HG02571 (cell line): ENCODE measurements around the gene MAPK11.

ENCODE experiments used
- ATAC-seq: cut with Tn5 transposase; IDR thresholded peaks from one replicate; pipeline ENCODE4 v1.9.1; 2021; ENCODE audit warnings: mild to moderate bottlenecking, moderate library complexity; ENCODE audit not compliant: unreplicated experiment

MAPK11 gene

DNA sequence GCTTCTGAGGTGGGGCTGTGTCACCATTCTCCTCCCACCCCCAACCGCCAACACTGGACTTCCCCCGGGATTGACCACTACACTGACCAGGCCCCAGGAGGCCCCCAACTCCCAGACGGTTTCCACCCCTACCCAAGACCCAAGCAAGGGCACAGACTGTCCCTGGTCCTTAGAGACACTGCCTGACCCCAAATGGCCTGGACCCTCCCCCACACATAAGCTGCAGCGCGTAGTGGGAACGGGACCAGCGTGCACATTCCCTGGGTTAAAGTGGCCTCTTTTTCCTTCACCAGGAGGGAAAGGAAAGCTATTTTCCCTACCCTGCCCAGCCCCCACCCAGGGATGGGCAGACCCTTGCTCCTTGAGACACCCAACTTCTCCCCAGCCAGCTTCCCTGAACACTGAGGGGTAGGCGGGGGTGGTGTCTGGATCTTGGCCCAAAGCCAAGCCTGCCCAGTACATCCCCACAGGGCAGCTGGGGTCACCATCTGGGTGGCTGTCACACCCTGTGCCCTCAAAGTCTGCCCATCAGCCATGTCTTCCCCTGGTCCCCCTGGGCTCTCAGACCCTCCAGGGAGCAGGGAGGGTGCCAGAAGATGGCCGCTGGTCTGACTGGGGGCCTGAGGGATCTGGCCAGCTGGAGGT is 7.1 kb downstream of the MAPK11 start:
- ATAC-seq = no peak

DNA sequence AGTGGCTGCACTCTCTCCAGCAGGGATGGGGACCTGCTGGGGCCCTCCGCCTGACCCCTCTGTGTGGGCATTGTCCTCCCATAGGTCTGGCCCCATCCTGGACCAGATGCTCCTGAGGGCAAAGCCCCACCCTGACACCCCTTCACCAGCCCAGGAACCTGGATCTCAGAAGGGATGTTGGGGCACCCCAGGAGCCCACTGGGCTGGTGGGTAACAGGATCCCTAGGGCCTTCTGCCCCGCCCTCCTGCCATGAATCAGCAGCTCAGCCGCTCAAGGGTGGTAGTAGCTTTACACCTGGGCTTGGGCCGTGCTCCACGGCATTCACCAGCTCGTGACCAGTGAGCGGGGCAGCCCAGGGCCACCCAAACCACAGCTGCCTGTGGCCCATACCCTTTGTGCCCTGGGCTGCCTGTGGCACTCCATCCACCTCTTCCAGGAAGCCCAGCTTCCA is 7.7 kb downstream of the MAPK11 start:
- ATAC-seq = no peak

DNA sequence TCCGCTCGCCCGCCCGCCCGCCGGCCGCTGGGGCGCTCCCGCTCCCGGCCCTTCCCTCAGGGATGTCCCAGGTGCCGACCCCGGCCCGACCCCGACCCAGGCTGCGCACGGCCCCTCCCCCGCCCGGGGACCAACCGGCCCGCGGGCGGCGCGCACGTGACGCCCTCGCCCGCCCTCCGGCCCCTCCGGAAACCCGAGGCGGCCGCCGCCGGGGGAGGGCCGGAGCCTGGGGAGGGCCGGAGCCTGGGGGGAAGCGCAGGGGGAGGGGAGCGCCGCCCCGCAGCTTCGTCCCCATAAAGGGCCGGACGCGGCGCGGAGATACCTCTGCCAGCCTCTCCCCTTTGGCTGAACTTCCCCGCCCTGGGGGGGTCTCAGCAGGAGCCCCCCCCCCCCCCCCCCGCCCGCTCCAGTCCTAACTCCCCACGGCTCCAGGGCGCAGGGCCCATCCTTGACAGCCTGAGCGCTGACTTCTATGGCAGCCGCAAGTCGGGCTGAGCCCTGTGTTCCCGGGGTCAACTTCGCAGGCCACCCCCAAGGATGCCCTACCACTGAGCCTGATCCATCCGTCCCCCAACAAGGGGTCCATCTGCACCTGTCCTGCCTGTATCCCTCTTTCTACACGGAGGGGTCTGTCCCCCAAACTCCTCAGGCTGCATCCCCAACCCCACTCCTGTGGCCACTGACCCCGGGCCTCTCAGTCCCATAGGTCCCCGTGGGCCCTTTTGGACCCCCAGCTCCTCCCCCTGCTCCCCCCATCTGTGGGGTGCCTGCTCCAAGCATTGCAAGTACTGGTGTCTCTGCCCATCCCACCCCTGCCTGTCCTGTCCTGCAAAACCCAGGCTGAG is 8.3 kb downstream of the MAPK11 start, which contains the start of gene MAPK12:
Gene MAPK12 (minus strand): TSS at position 69 of the 845 bp plus-strand sequence. CDS start 174 bp downstream, outside the sequence.
- no peak for ATAC-seq

DNA sequence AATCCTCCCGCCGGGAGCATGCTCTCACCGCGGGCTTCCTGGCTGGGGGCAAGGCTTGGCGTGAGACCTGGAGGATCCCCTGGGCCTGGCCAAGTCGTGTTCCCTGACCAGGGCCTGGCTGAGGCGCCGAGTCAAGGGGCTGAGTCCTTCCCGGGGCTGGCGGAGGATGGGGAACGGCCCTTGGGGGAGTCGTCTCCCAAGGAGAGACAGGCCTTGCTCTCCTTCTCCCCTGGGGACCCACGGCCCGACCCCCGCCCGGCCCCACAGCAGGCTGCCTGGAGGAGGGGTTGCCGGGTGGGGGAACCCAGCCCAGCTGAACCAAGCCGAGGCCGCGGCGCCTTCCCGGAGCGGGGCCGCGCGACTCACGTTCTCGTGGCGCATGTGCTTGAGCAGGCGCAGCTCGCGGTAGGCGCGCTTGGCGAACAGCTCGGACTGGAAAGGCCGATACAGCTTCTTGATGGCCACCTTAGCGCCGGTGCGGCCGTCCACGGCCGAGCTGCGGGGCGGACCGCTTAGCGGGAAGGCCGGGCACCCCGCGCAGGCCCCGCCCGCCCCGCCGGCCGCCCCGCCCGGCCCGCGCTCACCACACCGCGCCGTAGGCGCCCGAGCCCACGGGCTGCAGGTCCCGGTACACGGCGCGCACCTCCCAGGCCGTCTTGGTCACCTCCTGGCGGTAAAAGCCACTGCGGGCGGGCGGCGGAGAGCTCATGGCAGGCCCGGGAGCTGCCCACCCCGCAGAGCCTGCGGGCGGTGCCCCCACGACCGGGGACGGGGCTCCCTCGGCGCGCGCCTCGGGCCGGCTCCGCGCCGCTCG is 9.2 kb downstream of the MAPK11 start:
- ATAC-seq = no peak

DNA sequence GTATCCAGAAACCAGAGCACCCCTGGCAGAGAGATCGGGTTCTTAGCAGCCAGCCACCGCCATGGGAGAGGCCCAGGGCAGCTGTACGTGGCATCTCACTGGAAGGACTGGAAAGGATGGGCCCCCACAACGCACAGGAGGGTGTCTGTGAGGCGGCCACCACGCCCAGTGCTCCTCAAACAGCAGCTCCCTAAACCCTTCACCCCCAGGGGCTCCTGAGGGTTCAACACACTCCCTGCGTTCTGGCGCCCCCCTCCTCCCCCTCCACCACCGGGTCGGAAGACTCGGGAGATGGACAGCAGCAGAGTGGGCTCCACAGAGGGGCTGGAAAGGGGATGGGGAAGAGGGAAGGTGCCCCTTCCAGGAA is 9.8 kb downstream of the MAPK11 start:
- no peak for ATAC-seq

DNA sequence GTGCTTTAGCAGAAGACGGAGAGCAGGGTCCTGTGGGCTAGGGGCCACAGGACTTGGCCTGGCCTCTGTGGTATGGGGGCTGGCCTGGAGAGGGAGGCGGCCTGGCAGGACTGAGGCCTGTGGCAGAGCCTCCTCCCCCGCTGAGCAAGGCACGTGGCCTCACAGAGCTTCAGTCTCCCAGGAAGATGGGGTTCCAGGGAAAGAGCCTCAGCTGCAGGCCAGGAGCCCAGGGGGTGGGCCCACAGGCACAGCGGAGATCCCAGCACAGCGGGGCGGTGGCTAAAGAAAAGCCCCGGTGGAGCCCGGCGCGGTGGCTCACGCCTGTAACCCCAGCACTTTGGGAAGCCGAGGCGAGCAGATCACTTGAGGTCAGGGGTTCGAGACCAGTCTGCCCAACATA is 10.9 kb downstream of the MAPK11 start:
- ATAC-seq = no peak

DNA sequence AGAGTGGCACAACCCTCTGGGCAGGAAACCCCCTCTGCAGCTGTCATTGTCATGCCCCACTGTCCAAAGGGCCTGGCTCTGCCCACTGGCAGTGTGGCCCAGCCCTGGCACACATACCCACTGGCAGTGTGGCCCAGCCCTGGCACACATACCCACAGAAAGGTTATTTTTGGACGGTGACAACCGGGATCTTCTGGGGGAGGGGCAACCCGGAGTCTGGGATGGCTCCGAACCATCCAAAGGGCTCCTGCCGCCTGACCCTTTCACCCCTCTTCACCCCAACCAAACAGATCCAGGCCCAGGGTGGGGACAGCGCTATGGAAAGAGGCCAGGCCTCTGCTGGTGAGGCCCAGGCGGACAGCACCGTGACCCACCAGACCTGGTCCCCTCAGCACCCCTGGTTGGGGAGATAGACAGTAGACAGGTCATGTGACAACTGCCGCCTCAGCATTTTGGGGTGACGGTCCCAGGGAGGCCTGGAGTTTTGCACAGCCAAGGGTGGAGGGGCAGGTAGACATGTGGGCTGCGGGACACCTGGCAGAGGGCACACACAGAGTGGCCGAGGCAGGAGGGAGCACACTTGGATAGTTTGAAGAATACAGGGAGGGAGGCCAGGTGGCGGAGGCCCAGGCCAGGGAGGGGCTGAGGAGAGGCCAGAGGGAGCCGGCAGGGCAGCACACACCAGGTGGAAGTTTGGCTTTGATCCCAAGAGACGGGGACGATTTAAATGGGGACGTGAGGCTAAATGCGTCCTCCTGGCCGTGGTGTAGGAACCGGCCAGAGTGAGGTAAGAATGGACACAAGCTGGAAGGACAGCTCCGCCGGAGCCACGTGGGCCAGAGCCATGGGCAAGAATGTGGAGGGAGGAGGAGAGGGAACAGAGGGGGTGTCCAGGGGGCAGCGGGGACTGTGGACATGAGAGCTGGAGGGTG is 11.6 kb downstream of the MAPK11 start:
- no peak for ATAC-seq

DNA sequence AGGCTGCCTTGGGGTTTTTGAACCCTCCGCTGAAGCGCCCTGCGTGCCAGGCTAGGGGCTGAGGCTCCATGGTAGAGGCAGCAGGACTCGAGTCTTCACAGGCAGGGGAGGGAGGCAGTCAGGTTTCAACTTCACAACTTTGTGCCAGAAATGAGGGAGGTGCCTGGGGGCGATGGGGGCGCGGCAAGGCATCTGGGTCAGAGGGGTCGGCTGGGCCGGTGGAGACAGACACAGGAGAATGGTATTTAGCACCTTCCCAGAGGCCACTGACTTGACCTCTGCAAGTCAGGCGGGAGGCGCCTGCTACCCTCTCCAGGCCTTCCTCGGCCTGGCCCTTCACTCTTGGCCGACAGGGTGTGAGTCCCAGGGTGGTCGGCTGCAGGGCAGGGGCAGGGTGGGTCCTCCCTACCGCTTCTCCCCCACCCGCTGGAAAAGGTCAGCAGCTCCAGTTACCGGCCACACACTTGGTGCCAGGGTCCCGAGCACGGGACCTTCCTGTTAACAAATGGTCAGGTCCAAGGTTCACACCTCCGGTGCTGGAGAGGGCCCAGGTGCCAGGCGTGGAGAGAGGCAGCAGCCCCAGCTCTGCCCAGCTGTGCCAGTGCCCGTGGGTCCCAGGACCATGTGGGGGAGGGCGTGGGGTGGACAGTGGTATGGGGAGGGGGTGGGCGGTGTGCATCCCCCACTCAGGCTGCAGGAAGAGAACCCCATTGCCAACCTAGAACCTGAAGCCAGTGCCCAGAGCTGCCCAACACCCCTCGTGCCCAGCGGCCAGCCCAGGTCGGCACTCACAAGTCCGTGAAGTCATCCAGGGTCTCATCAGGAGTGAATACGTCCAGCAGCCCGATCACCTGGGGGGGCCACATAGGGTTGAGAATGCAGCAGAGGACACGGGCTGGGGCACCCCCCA is 12.5 kb downstream of the MAPK11 start:
- no peak for ATAC-seq

DNA sequence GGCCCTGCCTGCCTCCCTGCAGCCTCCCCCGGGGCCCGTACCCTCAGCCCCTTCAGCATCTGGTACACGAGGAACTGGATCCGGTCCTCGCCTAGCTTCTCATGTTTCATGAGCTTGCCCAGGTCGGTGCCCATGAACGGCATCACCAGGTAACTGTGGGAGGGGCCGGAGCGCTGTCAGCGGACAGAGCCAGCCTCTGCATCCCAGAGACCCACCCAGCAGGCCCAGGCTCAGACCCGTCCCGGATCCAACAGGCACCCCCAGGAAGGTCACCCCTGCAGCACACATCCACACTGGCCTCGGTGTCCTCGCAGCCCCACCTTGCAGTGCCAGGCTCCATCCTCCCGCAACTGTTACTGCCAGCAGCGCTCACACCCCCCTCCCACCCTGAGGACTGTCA is 13.1 kb downstream of the MAPK11 start:
- ATAC-seq = no peak

DNA sequence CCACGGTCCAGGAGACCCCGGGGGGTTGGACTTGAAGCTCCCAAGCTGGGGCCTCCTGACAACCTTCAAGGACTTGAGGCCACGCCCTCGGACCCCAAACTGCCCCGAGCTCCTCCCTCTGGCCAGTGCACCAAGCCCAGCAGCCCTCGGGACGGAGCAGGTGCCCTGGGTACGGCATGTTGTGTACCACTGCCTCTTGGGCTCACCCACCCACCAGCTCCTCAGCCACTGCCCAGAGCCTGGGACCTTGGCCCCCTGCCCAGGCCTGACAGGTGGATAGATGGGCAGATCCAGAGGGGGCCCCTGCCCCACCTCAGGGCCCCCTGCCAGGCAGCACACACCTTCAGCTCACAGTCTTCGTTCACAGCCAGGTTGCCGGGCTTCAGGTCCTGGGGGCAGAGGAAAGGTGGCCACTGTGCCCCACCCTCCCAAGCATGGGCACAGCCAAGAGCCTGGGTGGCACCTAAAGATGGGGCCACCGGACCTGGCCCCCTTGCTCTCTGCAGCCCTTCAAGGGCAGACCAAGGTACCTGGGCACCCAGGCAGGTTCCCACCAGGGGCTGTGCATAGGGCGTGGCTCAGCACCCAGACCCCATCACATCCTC is 13.8 kb downstream of the MAPK11 start:
- no peak for ATAC-seq

DNA sequence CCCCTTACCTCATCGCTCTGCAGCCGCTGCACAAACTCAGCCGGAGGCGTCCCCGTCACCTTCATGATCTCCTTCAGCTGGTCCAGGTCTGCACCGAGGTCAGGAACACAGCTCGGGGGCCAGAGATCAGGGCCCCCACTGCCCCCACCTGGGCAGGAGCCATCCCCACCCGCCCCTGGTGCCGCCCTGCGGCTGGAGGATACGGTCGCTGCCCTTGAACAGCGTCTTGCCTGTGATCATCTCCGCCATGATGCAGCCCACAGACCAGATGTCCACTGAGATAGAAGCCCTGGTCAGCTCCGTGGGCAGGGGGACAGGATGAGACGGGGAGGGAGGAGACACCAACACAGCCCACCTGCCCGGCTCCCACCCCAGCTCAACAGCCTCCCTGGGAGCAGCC is 14.6 kb downstream of the MAPK11 start:
- ATAC-seq = no peak

DNA sequence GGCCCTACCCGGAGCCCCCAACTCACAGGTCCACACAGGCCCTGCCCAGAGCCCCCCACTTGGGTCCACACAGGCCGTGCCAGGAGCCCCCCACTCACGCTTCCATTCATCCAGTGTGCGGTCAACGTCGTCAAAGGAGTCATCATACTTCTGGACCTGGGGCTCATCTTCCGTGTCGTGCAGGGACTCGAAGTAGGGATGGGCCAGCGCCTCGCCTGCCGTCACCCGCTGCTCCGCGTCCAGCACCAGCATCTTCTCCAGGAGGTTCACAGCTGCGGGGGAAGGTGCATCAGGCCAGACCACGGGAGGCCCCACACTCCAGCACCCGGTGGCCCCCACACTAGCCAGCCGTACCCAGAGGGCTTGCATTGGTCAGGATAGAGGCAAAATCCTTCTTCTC is 15.1 kb downstream of the MAPK11 start:
- no peak for ATAC-seq

DNA sequence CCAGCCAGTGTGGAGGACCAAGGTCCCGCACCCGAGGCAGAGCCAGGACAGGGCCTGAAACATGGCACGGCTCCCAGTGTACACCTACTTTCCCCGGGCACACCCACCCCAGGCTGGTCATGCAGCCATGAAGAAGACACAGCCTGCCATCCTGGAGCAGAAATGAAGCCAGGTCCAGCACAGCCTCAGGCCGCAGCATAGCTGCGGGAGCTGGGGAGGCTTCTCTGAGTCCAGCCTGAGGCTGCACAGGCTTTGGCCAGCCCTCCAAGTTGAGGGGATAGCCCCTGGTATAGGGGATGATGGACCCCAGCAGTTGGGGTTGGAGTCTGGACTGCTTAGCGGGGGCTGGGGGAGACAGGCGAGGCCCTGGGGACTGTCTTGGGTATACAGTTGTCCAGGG is 16.2 kb downstream of the MAPK11 start:
- ATAC-seq = no peak

DNA sequence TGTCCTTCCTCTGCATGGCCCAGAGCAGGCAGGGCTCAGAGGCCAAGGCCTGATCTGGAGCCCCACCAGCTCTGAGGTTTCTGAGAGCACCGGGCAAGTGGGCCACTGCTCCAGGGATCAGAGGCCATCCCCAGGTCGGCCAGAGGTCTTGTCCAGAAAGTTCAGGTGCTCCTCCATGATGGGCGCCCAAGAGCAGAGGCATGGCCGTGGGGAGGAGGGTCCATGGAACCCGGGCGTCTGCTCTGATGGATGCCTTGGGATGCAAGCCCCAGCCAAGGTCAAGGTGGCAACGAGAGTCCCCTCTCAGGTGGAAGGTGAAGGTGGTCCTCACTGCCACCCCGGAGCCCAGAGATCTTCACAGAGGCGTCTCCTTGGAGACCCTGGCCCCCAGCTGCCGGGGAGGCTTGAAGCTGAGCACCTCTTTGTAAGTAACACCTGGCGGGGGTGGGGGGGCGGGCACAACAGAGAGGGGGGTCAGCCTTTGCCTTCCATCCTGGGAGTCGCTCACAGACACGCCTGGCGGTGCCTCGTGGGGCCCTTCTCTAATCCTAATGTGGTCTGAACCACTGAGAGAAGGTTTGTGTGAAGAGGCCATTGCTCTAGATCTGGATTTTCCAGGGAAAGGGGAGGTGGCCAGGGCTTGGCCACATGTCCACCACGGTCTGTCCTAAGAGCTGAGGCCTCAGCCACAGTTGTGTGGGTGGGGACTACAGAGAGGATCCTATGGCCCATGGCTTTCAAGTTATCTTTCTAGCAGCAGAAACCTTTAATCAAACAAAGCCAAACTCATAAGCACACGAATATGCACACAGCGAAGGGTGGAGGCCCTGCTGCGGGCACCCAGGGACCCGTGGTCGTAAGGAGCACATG is 16.9 kb downstream of the MAPK11 start:
- ATAC-seq = no peak

DNA sequence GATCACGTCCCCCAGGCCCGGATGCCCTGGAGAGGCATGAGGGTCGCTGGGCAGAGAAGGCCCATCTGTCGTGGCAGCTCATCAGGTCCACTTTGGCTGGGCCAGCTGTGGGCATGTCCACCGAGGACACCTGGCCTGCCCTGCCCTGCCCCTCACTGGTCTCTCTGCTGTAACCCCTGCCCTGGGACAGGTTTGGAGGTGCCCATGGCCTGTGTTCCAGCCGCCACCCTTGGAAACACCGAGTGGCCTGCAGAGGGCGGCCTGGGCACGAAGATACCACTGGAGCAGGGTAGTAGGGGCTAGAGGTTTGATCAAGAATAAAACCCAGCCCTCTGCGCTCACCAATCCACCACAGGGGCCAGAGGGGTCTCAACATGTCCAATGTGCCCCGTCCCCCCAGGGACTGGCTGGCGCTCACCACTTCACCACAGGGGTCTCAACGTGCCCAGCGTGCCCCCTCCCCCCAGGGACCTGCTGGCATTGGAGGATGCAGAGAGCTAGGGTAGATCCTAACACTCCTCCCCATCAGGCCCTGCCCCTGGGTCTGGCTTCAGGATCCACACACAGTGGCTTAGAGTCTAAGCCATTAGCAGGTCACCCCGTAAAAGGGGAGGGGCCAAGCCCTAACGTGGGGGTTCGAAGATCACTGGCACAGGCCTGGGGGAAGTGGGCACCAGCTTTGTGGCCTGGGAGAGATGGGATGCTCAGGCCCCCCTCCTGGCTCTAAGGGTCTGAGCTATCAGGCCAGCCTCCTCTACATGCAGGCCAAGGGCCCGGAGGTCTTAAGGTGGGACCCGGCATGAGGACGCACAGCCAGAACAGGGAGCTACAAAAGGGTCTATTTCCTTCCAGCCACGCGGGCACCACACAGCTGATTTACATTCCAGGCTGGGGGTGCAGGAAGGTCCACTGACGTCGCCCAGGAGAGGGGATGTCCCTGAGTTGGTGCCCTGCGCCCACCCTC is 17.8 kb downstream of the MAPK11 start:
- no peak for ATAC-seq

DNA sequence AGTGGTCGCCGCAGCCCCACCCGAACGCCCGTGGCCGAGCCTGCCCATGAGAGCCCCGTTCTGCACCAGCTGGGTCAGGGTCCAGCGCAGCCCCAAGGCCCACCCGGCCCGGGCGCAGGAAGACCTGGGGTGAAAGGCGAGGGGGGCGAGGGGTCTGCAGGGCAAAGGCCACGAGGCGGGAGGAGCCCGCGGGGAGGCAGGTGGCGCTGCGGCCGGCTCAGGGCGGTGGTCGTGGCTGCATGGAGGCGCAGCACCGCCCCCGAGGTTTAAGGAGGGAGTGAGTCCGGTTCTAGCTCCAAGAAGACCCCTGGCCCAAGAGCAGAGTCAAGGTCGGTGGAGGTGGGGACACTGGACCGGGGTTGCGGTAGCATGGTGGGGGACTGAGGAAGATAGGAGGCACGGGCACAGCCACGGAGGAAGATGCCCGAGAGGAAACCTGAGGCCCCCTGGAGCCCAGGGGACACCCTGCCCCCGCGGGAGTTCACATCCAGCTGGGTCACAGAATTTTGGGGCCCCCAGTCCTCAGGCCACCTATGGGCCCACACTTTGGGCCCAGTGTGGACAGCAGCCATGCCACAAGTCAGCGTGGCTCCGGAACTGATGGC is 18.6 kb downstream of the MAPK11 start:
- no peak for ATAC-seq
